Kidney glomerular epithelial cell (primary cell): ENCODE data around the gene CHD9.
"Not testable (repeated sequence)": the region's sequence is repeated elsewhere in the genome, so short reads cannot be mapped to it uniquely, and the experiment has no call there.

Experiments used
- DNase-seq: peaks from one replicate; lab custom pipeline; 2025; lab: John Stamatoyannopoulos, UW

The CHD9 gene

GRCh38 chr16:53054670-53055485, at the start of gene CHD9:
TSS of gene CHD9 (plus strand) at chr16:53054991. CDS start at chr16:53156090, 101,099 bp downstream.
- peak; percentile 78 for DNase-seq

- no peak for DNase-seq
These were observed 47.7 kb upstream of the CHD9 start for GRCh38 chr16:53007095-53007494.

- DNase-seq: no peak
These were observed 40.5 kb upstream of the CHD9 start for GRCh38 chr16:53014287-53014686.

GRCh38 chr16:53018834-53019416, 35.9 kb upstream of the CHD9 start:
- no peak for DNase-seq

GRCh38 chr16:53022374-53022773, 32.4 kb upstream of the CHD9 start:
- peak; percentile 48 for DNase-seq

- no peak for DNase-seq
These were observed 30.7 kb upstream of the CHD9 start for GRCh38 chr16:53024045-53024444.

GRCh38 chr16:53029971-53030370, 24.8 kb upstream of the CHD9 start:
- DNase-seq: no peak

- no peak for DNase-seq
These were observed 23.4 kb upstream of the CHD9 start for GRCh38 chr16:53031323-53031942.

- no peak for DNase-seq
These were observed 20.5 kb upstream of the CHD9 start for GRCh38 chr16:53034306-53034705.

GRCh38 chr16:53035176-53035942, 19.4 kb upstream of the CHD9 start:
- DNase-seq: no peak

- no peak for DNase-seq
These were observed 18.7 kb upstream of the CHD9 start for GRCh38 chr16:53036066-53036465.

GRCh38 chr16:53036711-53037110, 18.1 kb upstream of the CHD9 start:
- DNase-seq: not testable (repeated sequence)

GRCh38 chr16:53040788-53041187, 14.0 kb upstream of the CHD9 start:
- no peak for DNase-seq

GRCh38 chr16:53041320-53042051, 13.3 kb upstream of the CHD9 start:
- DNase-seq: peak; percentile 57

GRCh38 chr16:53042235-53042701, 12.5 kb upstream of the CHD9 start:
- no peak for DNase-seq

- peak; percentile 20 for DNase-seq
These were observed 11.4 kb upstream of the CHD9 start for GRCh38 chr16:53043428-53043831.

GRCh38 chr16:53043986-53044601, 10.7 kb upstream of the CHD9 start:
- peak; percentile 77 for DNase-seq

GRCh38 chr16:53045341-53046220, 9.2 kb upstream of the CHD9 start:
- DNase-seq: peak; percentile 47

GRCh38 chr16:53047515-53047914, 7.3 kb upstream of the CHD9 start:
- not testable (repeated sequence) for DNase-seq
